T-helper 22 cell (primary cell): ENCODE results near the gene PCDHGA2.
"Not testable (repeated sequence)": the region's sequence is repeated elsewhere in the genome, so short reads cannot be mapped to it uniquely, and the experiment has no call there.

Experiments
- DNase-seq: peaks from one replicate; pipeline ENCODE4 v3.0.0-alpha.2; 2020; ENCODE audit warnings: low read depth

PCDHGA2 gene

DNA sequence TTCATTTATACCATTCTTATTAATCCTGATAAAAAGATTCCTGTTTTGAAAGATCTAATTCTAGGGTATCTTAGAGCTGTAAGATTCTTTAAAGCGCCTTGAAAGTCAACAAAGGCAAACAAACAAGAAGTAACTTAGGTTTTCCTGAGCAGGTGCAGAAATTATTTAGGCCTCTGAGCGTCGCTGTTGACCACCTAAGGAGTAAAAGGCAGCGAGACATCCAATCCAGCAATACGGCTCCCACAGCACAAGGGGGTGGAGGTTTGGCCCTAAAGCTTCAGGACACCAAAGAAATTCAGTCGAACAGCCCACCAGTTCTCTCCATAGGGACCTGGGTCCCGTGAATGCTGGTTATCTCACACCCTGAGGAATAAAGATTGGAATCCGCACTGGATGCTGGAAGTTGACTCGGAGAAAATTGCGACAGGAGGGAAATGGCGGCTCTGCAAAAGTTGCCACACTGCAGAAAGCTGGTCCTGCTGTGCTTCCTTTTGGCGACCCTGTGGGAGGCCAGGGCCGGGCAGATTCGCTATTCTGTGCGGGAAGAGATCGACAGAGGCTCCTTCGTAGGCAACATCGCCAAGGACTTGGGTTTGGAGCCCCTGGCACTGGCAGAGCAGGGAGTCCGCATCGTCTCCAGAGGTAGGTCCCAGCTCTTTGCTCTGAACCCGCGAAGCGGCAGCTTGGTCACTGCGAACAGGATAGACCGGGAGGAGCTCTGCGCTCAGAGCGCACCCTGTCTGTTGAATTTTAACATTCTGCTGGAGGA is at the start of gene PCDHGA2:
PCDHGA2 (plus strand) TSS at position 223 of the 769 bp plus-strand sequence.
- no peak for DNase-seq

DNA sequence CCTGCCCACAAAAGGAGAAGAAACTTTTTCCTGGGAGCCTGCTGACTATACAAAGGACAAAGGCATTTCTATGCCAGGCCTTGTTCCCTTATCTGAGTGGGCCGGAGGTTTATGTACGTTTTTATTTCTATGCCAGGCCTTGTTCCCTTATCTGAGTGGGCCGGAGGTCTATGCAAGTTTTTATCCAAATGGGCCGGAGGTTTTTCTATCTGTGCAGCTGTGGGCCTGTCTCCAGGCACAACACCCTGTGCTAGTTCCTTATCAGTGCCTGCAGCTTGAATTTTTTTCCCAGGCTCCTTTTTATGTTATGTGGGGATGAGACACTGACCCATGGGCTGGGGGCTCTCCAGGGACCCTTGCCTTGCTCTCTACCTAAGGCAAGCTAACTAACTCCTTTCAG is 40.2 kb upstream of the PCDHGA2 start:
- DNase-seq, result no peak

DNA sequence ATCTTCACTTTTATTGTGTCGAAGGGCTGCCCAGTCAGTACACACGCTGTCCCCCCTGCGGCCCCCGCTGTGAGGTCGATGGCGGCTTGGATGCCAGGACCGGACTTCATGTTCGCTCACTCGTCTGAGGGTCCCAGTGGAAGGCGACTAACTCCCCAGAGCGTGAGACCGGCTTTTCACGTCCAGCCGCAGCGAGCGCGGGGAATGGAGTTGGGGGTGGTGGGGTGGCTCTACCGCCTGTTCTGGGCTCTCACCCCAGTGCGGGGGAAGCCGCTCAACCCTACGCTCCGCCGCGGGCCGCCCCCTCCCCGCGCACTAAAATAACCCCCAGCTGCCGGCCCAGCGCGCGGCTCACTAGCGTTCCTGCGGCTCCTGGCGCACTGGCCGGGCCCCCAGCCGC is 34.8 kb upstream of the PCDHGA2 start, which contains the start of gene SLC25A2:
SLC25A2 (minus strand) TSS at position 294 of the 400 bp plus-strand sequence; CDS start at position 110, 184 bp downstream.
- DNase-seq, result no peak

DNA sequence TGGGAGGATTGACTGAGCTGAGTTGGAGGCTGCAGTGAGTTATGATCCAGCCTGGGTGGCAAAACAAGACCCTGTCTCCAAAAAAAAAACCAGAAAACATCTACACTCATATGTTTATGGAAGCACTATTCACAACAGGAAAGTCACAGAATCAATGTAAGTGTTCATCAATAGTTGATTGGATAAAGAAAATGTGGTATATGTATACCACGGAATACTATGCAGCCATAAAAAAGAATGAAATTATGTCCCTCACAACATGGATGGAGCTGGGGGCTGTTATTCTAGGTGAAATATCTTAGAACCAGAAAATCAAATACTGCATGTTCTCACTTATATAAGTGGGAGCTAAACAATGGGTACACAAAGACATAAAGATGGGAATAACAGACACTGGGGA is 31.9 kb upstream of the PCDHGA2 start:
- DNase-seq, result no peak

DNA sequence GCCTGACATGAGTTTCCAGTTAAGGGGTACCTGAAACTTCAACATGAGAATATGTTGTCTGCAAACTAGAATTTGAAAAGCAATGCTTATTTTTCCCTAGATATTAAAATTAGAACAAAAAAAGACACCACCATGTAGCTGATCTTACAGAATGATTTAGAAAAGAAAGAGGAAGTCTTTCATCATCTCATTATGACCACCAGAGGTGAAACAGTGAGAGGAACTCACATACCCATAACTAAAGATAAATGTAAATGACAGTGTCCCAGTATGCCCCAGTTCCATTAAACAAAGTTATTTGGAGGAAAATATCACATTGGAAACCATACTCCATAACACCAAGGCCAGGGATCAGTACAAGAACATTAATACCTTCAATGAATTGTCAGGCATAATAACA is 24.8 kb upstream of the PCDHGA2 start:
- DNase-seq, result no peak

DNA sequence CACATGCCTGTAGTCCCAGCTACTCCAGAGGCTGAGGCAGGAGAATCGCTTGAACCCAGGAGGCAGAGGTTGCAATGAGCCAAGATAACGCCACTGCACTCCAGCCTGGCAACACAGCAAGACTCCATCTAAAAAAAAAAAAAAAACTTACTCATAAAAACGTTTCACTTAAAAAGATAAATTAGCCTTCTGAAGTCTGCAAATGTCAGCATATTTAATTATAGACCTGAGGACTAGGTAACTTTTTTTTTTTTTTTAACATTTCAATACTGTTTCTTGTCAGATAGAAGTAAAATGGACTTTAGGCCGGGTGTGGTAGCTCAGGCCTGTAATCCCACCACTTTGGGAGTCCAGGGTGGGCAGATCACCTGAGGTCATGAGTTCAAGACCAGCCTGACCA is 21.6 kb upstream of the PCDHGA2 start:
- not testable (repeated sequence) for DNase-seq

DNA sequence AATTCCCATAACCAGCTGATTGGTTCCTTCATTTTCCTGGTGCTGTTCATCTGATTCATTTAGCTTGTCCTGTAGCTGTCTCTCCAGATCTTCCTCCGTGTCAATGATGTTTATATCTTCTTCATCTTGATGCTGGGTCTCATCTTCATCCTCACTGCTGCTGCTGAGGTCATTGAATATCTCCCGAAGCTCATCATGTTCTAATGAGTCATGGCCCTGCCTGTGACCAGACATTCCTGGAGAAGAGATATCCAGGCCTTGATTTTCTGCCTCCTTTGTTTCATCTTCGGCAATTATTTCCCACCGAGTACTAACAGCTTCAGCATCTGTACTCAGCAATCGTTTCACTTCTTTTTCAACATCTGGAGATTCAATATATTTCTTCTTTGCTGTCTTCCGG is 19.4 kb upstream of the PCDHGA2 start:
- no peak for DNase-seq

DNA sequence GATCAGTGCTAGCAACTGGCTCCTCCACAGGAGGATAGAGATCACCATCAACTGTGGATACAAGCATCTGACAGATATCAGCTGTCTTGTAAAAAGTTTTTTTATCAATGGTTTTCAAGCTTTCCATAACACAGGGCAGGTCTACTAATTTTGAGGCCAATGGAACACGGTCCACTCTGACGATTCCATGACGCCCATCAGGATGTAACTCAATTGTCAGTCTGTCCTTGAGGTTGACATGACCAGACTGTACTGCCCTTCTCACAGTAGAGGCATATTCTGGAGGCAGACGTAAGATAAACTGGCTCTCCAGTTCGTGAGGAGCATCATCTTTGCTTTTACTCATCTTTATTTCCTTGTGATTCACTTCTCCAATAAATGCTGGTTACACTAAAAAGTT is 18.9 kb upstream of the PCDHGA2 start:
- DNase-seq, result no peak

DNA sequence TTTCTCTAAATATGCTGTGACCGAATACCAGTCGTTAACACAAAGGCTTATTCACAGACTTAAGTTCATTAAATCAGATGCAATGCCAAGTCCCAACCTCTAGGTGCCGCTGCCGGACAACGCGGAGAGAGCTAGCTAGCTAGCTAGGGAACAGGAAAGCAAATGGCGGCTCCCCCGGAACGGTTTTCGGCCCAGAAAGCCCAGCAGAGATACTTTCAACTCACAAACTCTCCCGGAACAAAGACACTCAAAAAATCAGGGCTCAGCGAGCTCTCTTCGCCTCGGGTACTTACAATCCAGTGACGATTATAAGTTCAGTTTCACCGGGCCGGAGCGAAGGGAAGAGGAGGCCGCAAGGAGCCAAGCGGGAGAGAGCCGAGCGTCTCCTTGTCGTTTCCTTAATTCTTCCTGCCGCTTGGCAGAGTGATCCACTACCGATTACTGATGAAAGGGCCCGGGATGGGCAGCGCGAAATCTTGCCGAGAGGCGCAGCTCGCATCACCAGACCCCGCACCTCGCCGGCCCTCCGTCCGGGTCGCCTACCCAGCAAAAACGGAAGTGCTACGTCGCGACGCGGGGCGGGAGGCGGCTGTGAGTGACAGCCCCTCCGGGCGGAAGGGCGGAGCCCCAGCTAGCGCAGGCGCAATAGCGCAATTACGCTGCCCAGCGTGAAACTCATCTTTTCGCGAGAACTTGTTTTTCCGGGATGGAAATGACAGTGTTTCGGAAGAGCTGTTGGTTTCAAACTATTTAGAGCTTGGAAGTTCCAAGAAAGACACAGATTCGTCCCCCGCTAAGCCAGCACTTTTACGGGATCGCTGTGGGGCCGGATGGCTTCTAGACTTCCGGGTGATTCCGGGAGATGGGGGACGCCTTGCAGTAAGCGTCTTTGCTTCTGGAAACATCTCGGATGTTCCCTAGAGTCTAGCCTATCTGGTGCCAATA is 18.1 kb upstream of the PCDHGA2 start, which contains the start of gene TAF7:
TAF7 (minus strand) TSS at position 560 of the 945 bp plus-strand sequence. CDS start 740 bp downstream, outside the sequence.
- peak; percentile 81 for DNase-seq

DNA sequence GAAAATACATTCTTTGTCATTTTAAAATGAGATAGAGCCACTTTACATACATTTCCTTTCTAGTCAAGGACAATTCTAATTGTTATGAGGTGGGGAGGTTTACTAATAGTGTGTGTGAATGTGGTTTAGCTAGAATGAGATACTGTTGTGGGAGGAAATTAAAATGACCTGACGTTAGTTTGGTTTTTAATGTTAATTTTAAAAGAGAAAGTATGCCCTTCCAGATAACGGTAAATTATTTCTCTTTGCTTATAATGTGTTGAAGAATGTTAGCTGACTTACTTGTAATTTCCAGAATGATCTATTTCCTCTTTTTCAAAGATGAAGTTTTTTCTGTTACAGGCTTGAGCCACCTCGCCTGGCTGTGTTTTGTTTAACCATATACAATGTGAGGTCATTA is 16.3 kb upstream of the PCDHGA2 start:
- no peak for DNase-seq

DNA sequence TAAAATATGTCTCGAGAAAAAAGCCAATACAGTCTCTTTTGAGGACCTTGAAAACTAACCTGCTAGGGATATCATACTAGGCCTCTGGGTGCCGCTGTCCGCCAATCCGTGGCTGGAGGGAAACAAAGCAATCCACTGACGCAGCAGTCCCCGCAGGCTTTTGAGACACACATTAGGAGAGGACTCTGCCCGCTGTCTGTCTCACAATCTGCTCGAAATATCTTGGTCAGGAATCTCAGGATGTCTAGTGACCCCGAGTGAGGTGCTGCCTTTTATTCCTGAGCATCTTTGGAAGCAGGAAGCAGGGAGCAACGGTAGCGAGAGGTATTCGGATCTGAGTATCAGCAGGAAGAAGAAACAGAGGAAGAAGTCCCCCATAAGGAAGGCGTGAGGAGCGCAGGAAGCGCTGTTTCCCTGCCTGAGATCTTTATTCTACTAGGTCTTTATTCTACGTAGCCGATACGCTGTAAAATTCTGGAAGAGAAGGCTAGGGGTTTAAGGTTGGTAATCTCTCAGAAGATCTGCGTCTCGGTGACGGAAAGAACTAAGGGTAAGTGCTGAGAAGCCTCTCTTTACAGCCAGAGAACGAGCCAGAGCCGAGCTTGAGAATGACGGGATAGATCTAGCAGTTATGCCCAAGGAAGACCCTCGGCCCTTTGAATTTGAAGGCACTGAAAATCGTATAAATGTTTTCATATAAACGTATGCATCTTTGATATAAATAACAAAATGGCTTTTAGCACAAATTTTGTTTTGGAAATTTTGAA is 12.3 kb upstream of the PCDHGA2 start:
- DNase-seq, result peak; percentile 42

DNA sequence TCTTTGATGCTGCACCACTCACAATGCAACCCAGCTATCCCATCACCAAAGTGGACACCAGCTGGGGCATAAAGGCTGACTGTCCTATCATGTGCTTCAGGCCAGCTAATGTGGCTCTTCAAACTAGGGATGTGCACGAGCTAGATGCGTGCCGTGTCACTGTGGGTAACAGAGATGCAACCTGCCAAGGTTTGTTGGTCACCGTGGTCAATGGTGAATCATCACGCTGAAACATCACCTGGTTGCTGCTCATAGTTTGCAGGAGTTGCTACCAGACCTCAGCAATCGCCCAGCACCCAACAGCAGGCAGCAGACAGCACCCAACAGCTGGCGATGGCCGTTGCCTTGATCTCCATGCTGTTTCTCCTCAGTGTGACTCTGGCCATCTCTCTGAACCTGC is 10.3 kb upstream of the PCDHGA2 start:
- DNase-seq, result no peak

DNA sequence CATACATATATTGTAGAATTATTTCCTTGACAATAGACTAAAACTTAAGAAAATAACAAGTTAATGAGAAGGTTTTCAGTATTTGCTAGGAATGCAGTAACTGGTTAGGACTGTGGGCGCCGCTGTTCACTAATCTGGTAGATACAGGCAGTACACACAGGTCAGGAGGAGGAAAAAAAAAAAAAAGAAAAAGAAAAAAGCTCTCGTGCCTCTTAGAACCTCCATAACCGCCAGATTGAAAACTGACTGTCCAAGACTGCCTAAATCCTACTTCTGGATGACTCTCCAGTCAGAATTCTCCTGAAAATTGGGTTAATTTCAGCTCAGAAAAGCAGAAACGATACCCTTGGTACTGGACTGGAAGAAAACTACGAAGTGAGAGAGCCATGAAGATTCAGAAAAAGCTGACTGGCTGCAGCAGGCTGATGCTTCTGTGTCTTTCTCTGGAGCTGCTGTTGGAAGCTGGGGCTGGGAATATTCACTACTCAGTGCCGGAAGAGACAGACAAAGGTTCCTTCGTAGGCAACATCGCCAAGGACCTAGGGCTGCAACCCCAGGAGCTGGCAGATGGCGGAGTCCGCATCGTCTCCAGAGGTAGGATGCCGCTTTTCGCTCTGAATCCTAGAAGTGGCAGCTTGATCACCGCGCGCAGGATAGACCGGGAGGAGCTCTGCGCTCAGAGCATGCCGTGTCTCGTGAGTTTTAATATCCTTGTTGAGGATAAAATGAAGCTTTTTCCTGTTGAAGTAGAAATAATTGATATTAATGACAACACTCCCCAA is 8.1 kb upstream of the PCDHGA2 start, which contains the start of gene PCDHGA1:
PCDHGA1 (plus strand) TSS at position 216 of the 782 bp plus-strand sequence.
- DNase-seq, result no peak

DNA sequence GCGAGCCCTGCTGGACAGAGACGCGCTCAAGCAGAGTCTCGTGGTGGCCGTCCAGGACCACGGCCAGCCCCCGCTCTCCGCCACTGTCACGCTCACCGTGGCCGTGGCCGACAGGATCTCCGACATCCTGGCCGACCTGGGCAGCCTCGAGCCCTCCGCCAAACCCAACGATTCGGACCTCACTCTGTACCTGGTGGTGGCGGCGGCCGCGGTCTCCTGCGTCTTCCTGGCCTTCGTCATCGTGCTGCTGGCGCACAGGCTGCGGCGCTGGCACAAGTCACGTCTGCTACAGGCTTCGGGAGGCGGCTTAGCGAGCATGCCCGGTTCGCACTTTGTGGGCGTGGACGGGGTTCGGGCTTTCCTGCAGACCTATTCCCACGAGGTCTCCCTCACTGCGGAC is 6.0 kb upstream of the PCDHGA2 start:
- not testable (repeated sequence) for DNase-seq

DNA sequence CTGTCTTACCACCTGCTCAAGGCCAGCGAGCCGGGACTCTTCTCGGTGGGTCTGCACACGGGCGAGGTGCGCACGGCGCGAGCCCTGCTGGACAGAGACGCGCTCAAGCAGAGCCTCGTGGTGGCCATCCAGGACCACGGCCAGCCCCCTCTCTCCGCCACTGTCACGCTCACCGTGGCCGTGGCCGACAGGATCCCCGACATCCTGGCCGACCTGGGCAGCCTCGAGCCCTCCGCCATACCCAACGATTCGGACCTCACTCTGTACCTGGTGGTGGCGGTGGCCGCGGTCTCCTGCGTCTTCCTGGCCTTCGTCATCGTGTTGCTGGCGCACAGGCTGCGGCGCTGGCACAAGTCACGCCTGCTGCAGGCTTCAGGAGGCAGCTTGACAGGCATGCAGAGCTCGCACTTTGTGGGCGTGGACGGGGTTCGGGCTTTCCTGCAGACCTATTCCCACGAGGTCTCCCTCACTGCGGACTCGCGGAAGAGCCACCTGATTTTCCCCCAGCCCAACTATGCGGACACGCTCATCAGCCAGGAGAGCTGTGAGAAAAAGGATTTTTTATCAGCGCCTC is 2.3 kb downstream of the PCDHGA2 start:
- DNase-seq, result not testable (repeated sequence)

DNA sequence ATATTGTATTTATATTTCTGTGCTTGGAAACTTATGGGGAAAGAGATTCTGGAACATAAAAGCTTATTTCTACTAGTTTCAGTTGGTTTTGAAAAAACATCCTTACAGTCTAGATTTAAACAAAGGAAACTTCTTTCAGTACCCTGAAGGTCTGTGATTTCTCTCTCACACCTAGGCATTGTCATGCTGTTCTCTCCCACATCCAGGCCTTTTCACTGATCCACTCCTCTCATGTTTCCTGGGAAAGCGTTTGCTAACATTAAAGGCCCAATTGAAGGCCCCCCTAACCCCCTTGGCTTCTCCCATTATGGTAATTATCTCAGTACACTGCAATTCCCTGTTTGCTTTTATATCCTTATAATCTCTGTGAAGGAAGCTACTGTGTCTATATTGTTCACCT is 4.2 kb downstream of the PCDHGA2 start:
- no peak for DNase-seq

DNA sequence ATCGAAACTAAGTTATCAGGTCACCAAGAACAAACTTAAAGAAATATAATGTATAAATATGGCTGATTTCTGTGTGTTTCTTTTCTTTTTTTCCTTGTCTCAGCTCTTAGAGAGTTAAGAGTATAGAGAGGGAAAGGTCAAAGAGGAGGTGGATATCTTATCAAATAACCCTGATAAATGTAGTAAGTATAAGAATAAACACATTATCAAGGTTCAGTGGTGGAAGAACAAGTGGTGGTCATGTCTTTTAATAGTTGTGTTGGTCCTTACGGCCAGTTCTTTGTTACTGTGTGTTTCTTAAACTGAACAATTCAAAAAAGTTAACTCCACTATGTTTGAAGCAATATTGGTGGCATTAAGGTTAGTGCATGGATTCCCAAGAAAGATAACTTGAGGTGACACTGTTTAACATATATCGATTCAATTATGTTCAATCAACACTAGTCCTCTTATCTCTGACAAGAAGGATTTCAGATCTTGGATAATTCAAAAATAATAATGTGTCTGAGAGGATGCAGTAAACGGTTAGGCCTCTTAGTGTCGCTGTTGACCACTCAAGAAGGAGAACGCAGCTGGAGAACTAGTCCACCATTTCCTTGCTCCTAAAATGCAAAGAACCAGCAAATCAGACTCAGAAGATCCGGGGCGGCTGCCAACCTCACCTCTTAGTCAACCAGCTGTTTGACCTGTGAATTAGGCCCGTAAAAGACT is 4.8 kb downstream of the PCDHGA2 start, which contains the start of gene PCDHGA3:
PCDHGA3 (plus strand) TSS at position 588 of the 711 bp plus-strand sequence. CDS start 205 bp downstream, outside the sequence.
- no peak for DNase-seq

DNA sequence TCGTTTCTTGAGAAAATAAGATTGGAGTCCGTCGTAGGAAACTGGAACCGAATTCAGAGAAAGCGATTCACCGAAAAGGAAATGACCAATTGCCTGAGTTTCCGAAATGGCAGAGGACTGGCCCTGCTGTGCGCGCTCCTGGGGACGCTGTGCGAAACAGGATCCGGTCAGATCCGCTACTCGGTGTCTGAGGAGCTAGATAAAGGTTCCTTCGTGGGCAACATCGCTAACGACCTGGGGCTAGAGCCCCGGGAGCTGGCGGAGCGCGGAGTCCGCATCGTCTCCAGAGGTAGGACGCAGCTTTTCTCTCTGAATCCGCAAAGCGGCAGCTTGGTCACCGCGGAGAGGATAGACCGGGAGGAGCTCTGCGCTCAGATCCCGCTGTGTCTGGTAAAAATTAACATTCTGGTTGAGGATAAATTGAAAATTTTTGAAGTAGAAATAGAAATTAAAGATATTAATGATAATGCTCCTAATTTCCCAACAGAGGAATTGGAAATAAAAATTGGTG is 5.4 kb downstream of the PCDHGA2 start:
- DNase-seq, result no peak

DNA sequence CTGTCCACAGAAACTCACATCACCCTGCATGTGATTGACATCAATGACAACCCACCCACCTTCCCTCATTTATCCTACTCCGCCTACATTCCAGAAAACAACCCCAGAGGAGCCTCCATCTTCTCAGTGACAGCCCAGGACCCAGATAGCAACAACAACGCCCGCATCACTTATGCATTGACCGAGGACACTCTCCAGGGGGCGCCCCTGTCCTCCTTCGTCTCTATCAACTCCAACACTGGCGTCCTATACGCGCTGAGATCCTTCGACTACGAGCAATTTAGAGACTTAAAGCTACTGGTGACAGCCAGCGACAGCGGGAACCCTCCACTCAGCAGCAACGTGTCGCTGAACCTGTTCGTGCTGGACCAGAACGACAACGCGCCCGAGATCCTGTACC is 6.8 kb downstream of the PCDHGA2 start:
- no peak for DNase-seq

DNA sequence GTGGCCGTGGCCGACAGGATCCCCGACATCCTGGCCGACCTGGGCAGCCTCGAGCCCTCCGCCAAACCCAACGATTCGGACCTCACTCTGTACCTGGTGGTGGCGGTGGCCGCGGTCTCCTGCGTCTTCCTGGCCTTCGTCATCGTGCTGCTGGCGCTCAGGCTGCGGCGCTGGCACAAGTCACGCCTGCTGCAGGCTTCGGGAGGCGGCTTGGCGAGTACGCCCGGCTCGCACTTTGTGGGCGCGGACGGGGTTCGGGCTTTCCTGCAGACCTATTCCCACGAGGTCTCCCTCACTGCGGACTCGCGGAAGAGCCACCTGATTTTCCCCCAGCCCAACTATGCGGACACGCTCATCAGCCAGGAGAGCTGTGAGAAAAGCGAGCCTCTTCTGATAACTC is 7.5 kb downstream of the PCDHGA2 start:
- DNase-seq, result not testable (repeated sequence)
